Liver (tissue), 9 donors: ENCODE measurements around the gene MYO18A. TPM values are rescaled to one million over a fixed set of nuclear protein-coding genes. Genes with fewer than 3 reads are reported as not detected.

Experiments used
- DNase-seq: peaks from one replicate; pipeline ENCODE4 v3.0.0-alpha.2; 2017; ENCODE audit warnings: low spot score
- H3K27ac ChIP-seq, 2 donors: one replicate each; pipeline ENCODE4 v1.7.0; 2013; ENCODE audit warnings: inconsistent platforms in 2 of 2, low read length in 2 of 2, control low read depth in 1 of 2, low read depth in 1 of 2, mild to moderate bottlenecking in 1 of 2
- H3K27me3 ChIP-seq, 4 donors: one replicate each; pipeline versions ENCODE4 v1.6.1 to v1.7.0; 2013; ENCODE audit warnings: low read length in 3 of 4, inconsistent platforms in 1 of 4, mild to moderate bottlenecking in 1 of 4, moderate library complexity in 1 of 4; ENCODE audit not compliant: control insufficient read depth in 4 of 4, insufficient read depth in 4 of 4
- H3K36me3 ChIP-seq, 4 donors: one replicate each; pipeline versions ENCODE4 v1.6.1 to v1.7.0; 2013; ENCODE audit warnings: low read length in 3 of 4, mild to moderate bottlenecking in 3 of 4, low read depth in 1 of 4, moderate library complexity in 1 of 4; ENCODE audit not compliant: control insufficient read depth in 4 of 4, insufficient read depth in 3 of 4
- H3K4me1 ChIP-seq, 4 donors: one replicate each; pipeline versions ENCODE4 v1.6.1 to v1.7.0; 2013; ENCODE audit warnings: low read length in 3 of 4, mild to moderate bottlenecking in 3 of 4, moderate library complexity in 1 of 4; ENCODE audit not compliant: control insufficient read depth in 4 of 4, insufficient read depth in 4 of 4
- H3K4me3 ChIP-seq, 3 donors: one replicate each; pipeline versions ENCODE4 v1.6.1 to v1.7.0; 2013; ENCODE audit warnings: low read length in 3 of 3, control low read depth in 1 of 3, low read depth in 1 of 3, mild to moderate bottlenecking in 1 of 3
- H3K9ac ChIP-seq, 2 donors: one replicate each; pipeline ENCODE4 v1.7.0; 2013; ENCODE audit warnings: low read length in 2 of 2, mild to moderate bottlenecking in 2 of 2, moderate library complexity in 2 of 2, control low read depth in 1 of 2, low read depth in 1 of 2
- H3K9me3 ChIP-seq, 4 donors: one replicate each; pipeline versions ENCODE4 v1.6.1 to v1.7.0; 2013; ENCODE audit warnings: low read length in 3 of 4; ENCODE audit not compliant: control insufficient read depth in 4 of 4
- EGR1 ChIP-seq, 2 donors: IDR thresholded peaks; 2 replicates each; pipeline ENCODE4 v1.6.1; 2016 to 2018; ENCODE audit warnings: antibody characterized with exemption in 2 of 2, low read depth in 2 of 2
- FOXA1 ChIP-seq: IDR thresholded peaks from 2 replicates; pipeline ENCODE4 v1.6.1; 2016; ENCODE audit warnings: antibody characterized with exemption
- FOXA2 ChIP-seq: IDR thresholded peaks from 2 replicates; pipeline ENCODE4 v1.6.1; 2016; ENCODE audit warnings: antibody characterized with exemption
- GABPA ChIP-seq, 2 donors: IDR thresholded peaks in 1 of 2; conservative IDR thresholded peaks in 1 of 2; 2 replicates each; pipeline ENCODE4 v1.6.1; 2016; ENCODE audit warnings: antibody characterized with exemption in 2 of 2, mild to moderate bottlenecking in 1 of 2, moderate library complexity in 1 of 2
- HNF4A ChIP-seq, 2 donors: conservative IDR thresholded peaks; 2 replicates each; pipeline ENCODE4 v1.6.1; 2016; ENCODE audit warnings: antibody characterized with exemption in 2 of 2, mild to moderate bottlenecking in 2 of 2
- HNF4G ChIP-seq: IDR thresholded peaks from 2 replicates; pipeline ENCODE4 v1.6.1; 2016; ENCODE audit warnings: antibody characterized with exemption
- JUND ChIP-seq, 2 donors: IDR thresholded peaks; 2 replicates each; pipeline ENCODE4 v1.6.1; 2016; ENCODE audit warnings: antibody characterized with exemption in 2 of 2
- NR2F2 ChIP-seq: IDR thresholded peaks from 2 replicates; pipeline ENCODE4 v1.6.1; 2016; ENCODE audit warnings: antibody characterized with exemption
- RAD21 ChIP-seq, 2 donors: IDR thresholded peaks; 2 replicates each; pipeline ENCODE4 v1.6.1; 2016; ENCODE audit warnings: antibody characterized with exemption in 2 of 2, mild to moderate bottlenecking in 2 of 2
- RXRA ChIP-seq, 2 donors: IDR thresholded peaks; 2 replicates each; pipeline ENCODE4 v1.6.1; 2017 to 2018; ENCODE audit warnings: antibody characterized with exemption in 2 of 2, mild to moderate bottlenecking in 1 of 2
- SP1 ChIP-seq: IDR thresholded peaks from 2 replicates; pipeline ENCODE4 v1.6.1; 2018; ENCODE audit warnings: antibody characterized with exemption, mild to moderate bottlenecking
- TAF1 ChIP-seq: conservative IDR thresholded peaks from 2 replicates; pipeline ENCODE4 v1.6.1; 2016; ENCODE audit warnings: antibody characterized with exemption, mild to moderate bottlenecking
- YY1 ChIP-seq: IDR thresholded peaks from 2 replicates; pipeline ENCODE4 v1.6.1; 2016; ENCODE audit warnings: antibody characterized with exemption, mild to moderate bottlenecking
- WGBS: extraction: QIAGEN DNeasy Blood & Tissue Kit; methylation state at CpG from one replicate; pipeline ENCODE4 v1.1.7; 2013; 5-methylcytosine and 5-hydroxymethylcytosine counted together
- polyA plus RNA-seq, 2 donors: library from polyadenylated mRNA; stranded (reverse) in 1 of 2; unstranded in 1 of 2; fragments of 200-250 nt in 1 of 2; fragments of >200 nt in 1 of 2; fragmentation: Nextera tagmentation in 1 of 2; extraction: Ambion mirVana in 1 of 2; gene quantifications; one replicate each; pipeline versions ENCODE4 v1.2.1 to v1.2.3, GENCODE V29; 2013 to 2015
- total RNA-seq, 2 donors: library from RNA; depleted of rRNA; stranded (reverse); fragments of >200 nt; gene quantifications; one replicate each; pipeline ENCODE4 v1.2.3, GENCODE V29; 2014
- TF ChIP-seq, protein P1 (sequence below): IDR thresholded peaks from 2 replicates; pipeline ENCODE4 v1.6.1; 2016; ENCODE audit warnings: antibody characterized with exemption
- TF ChIP-seq, protein P2 (sequence below): fragments of 150-350 bp; IDR thresholded peaks from 2 replicates; pipeline ENCODE4 v1.5.1; 2017; ENCODE audit warnings: improper control_type of control experiment, low read depth, low read length; ENCODE audit not compliant: missing input control
- TF ChIP-seq, protein P3 (sequence below): IDR thresholded peaks from 2 replicates; pipeline ENCODE4 v1.6.1; 2016; ENCODE audit warnings: antibody characterized with exemption
- TF ChIP-seq, protein P4 (sequence below): IDR thresholded peaks from 2 replicates; pipeline ENCODE4 v1.6.1; 2016; ENCODE audit warnings: antibody characterized with exemption
- TF ChIP-seq, protein P5 (sequence below): IDR thresholded peaks from 2 replicates; pipeline ENCODE4 v1.6.1; 2016; ENCODE audit warnings: antibody characterized with exemption, mild to moderate bottlenecking
- donor health status: healthy.
- donor health status: healthy.
- donor health status: healthy.
- donor health status: healthy.
- donor health status: healthy.

Gene MYO18A
- total and polyA plus RNA-seq, 4 donors = 26.3 to 81.6 (median 37.3) TPM

DNA sequence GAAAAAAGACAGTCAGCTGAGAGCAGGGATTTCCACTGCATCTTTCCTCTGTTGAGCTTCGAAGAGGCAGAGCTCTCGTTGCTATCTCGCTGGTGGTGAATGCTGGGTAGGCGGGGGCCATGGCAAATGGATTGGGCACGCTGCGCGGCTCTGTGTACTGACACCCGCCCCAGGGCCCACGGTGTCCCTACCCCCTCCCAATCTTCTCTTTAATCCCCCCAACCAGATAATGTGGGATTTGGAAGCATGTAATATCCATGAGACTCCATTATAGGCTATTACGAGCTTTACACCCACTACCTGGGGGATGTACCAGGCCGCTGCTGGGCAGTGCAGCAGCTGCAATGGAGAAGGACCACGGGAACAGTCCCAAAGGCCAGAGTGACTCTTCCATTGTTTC lies 129.0 kb downstream of the MYO18A start:
- TF ChIP-seq, protein P1, sequence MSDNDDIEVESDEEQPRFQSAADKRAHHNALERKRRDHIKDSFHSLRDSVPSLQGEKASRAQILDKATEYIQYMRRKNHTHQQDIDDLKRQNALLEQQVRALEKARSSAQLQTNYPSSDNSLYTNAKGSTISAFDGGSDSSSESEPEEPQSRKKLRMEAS = no peak
- TF ChIP-seq, protein P2, sequence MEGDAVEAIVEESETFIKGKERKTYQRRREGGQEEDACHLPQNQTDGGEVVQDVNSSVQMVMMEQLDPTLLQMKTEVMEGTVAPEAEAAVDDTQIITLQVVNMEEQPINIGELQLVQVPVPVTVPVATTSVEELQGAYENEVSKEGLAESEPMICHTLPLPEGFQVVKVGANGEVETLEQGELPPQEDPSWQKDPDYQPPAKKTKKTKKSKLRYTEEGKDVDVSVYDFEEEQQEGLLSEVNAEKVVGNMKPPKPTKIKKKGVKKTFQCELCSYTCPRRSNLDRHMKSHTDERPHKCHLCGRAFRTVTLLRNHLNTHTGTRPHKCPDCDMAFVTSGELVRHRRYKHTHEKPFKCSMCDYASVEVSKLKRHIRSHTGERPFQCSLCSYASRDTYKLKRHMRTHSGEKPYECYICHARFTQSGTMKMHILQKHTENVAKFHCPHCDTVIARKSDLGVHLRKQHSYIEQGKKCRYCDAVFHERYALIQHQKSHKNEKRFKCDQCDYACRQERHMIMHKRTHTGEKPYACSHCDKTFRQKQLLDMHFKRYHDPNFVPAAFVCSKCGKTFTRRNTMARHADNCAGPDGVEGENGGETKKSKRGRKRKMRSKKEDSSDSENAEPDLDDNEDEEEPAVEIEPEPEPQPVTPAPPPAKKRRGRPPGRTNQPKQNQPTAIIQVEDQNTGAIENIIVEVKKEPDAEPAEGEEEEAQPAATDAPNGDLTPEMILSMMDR = no peak
- TF ChIP-seq YY1 = no peak
- no peak for TF ChIP-seq FOXA1
- TF ChIP-seq JUND (IDR thresholded peaks at IDR 0.05) = no peak
- no peak for TF ChIP-seq FOXA2
- TF ChIP-seq RAD21 (IDR thresholded peaks at IDR 0.05) = no peak
- WGBS = 90% methylated on average over 12 of the region's 12 CpGs
- no peaks in the 10 kb centered on the region for H3K9me3 ChIP-seq
- no peak overlapping the region for H3K9ac ChIP-seq
- peaks cover 6 to 52% (median 28%) of the 10 kb centered on the region in 4 donors for H3K36me3 ChIP-seq
- no peak overlapping the region for H3K27ac ChIP-seq
- H3K4me1 ChIP-seq = peaks cover 6 to 66% (median 51%) of the 10 kb centered on the region in 4 donors
- DNase-seq = no peak
- no peaks in the 10 kb centered on the region for H3K27me3 ChIP-seq
- H3K4me3 ChIP-seq = no peak overlapping the region

DNA sequence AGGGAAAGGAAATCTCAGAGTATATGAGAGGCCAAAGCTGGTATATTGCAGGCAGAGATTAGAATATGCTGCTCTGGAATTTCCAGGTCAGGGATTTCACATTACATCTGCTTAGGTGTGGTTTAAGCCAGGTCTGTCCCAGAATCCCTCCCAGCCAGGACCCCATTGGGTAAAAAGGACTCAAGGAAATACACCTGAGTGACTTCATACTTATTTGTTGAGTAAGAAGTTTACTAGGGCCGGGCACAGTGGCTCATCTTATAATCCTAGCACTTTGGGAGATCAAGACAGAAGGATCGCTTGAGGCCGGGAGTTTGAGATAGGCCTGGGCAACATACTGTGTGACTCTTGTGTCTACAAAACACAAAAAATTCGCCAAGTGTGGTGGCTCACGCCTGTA lies 130.0 kb downstream of the MYO18A start:
- no peak overlapping the region for H3K9ac ChIP-seq
- peaks cover 8 to 67% (median 50%) of the 10 kb centered on the region in 4 donors for H3K4me1 ChIP-seq
- 94% methylated on average over 5 of the region's 5 CpGs for WGBS
- no peak for DNase-seq
- H3K9me3 ChIP-seq = no peaks in the 10 kb centered on the region
- peaks cover 6 to 43% (median 20%) of the 10 kb centered on the region in 4 donors for H3K36me3 ChIP-seq
- no peak for TF ChIP-seq HNF4A (conservative IDR thresholded peaks at IDR 0.05)
- TF ChIP-seq TAF1 = no peak
- TF ChIP-seq GABPA (IDR thresholded peaks at IDR 0.05 in 1 of 2, conservative IDR thresholded peaks at IDR 0.05 in 1 of 2) = no peak
- no peak for TF ChIP-seq FOXA1
- TF ChIP-seq YY1 = no peak
- no peak for TF ChIP-seq RAD21 (IDR thresholded peaks at IDR 0.05)
- TF ChIP-seq, protein P3, sequence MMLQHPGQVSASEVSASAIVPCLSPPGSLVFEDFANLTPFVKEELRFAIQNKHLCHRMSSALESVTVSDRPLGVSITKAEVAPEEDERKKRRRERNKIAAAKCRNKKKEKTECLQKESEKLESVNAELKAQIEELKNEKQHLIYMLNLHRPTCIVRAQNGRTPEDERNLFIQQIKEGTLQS = no peak
- TF ChIP-seq EGR1 (IDR thresholded peaks at IDR 0.05; ENCODE audit: low read depth in 2 of 2) = no peak
- TF ChIP-seq, protein P4, sequence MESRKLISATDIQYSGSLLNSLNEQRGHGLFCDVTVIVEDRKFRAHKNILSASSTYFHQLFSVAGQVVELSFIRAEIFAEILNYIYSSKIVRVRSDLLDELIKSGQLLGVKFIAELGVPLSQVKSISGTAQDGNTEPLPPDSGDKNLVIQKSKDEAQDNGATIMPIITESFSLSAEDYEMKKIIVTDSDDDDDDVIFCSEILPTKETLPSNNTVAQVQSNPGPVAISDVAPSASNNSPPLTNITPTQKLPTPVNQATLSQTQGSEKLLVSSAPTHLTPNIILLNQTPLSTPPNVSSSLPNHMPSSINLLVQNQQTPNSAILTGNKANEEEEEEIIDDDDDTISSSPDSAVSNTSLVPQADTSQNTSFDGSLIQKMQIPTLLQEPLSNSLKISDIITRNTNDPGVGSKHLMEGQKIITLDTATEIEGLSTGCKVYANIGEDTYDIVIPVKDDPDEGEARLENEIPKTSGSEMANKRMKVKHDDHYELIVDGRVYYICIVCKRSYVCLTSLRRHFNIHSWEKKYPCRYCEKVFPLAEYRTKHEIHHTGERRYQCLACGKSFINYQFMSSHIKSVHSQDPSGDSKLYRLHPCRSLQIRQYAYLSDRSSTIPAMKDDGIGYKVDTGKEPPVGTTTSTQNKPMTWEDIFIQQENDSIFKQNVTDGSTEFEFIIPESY = no peak
- no peak for TF ChIP-seq SP1
- no peak for TF ChIP-seq FOXA2
- no peak for TF ChIP-seq RXRA (IDR thresholded peaks at IDR 0.05)
- TF ChIP-seq HNF4G = no peak
- TF ChIP-seq, protein P2 = no peak
- no peak for TF ChIP-seq JUND (IDR thresholded peaks at IDR 0.05)
- TF ChIP-seq, protein P5, sequence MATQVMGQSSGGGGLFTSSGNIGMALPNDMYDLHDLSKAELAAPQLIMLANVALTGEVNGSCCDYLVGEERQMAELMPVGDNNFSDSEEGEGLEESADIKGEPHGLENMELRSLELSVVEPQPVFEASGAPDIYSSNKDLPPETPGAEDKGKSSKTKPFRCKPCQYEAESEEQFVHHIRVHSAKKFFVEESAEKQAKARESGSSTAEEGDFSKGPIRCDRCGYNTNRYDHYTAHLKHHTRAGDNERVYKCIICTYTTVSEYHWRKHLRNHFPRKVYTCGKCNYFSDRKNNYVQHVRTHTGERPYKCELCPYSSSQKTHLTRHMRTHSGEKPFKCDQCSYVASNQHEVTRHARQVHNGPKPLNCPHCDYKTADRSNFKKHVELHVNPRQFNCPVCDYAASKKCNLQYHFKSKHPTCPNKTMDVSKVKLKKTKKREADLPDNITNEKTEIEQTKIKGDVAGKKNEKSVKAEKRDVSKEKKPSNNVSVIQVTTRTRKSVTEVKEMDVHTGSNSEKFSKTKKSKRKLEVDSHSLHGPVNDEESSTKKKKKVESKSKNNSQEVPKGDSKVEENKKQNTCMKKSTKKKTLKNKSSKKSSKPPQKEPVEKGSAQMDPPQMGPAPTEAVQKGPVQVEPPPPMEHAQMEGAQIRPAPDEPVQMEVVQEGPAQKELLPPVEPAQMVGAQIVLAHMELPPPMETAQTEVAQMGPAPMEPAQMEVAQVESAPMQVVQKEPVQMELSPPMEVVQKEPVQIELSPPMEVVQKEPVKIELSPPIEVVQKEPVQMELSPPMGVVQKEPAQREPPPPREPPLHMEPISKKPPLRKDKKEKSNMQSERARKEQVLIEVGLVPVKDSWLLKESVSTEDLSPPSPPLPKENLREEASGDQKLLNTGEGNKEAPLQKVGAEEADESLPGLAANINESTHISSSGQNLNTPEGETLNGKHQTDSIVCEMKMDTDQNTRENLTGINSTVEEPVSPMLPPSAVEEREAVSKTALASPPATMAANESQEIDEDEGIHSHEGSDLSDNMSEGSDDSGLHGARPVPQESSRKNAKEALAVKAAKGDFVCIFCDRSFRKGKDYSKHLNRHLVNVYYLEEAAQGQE = no peak
- TF ChIP-seq, protein P1 = no peak
- TF ChIP-seq NR2F2 = no peak
- no peaks in the 10 kb centered on the region for H3K27me3 ChIP-seq
- no peak overlapping the region for H3K4me3 ChIP-seq
- no peak overlapping the region for H3K27ac ChIP-seq
